Measurements from ENCODE around the gene WNK2.

DNA sequence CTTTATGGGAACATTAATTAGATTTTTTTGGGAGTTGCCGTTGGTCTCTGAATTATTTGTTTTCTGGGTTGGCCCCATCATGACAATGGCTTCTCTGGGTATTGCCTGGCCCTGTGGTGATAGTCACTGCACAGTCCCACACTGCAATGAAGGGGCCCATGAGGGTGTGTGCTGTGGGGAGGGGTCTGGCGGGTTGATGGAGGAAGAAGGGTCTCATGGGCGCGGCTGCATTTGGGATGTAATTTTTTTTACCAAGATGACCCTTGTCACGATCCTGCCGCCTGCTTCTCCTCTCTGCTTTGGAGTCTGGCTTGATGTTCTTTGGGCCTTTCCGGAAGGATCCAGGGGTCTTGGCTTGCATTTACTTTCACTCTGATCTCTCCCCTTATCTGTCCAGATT lies 44.1 kb downstream of the WNK2 start:
- TF ChIP-seq POLR2A (IDR thresholded peaks at IDR 0.05; ENCODE audit: low read length): no peak
- TF ChIP-seq GATA1 (IDR thresholded peaks at IDR 0.05; ENCODE audit: low read depth, low read length): no peak
